WTC11 (cell line): ENCODE results near the gene IBSP. TPM values are rescaled to one million over a fixed set of nuclear protein-coding genes. Genes with fewer than 3 reads are reported as not detected.

Experiments used
- ATAC-seq: fragments of 200-7000 bp; cut with Tn5 transposase; 2 replicates; pipeline ENCODE4 v1.10.0; 2021; ENCODE audit warnings: mild to moderate bottlenecking, moderate library complexity
- CTCF ChIA-PET: fragments of 300-600 bp; sonication (Branson Sonifier 250); formaldehyde crosslinking; loops from one replicate; lab custom pipeline; 2021; ENCODE audit warnings: antibody characterized with exemption; lab: Charles Lee
- POLR2A ChIA-PET: fragments of 350-600 bp; sonication (Branson Sonifier 250); formaldehyde crosslinking; loops from one replicate; lab custom pipeline; 2021; ENCODE audit warnings: antibody characterized with exemption; lab: Charles Lee
- DNase-seq: peaks from one replicate; pipeline ENCODE4 v3.0.0; 2021; ENCODE audit warnings: low spot score
- H3K27ac Mint-ChIP-seq: 2 replicates; pipeline ENCODE4 v1.8.0; 2021; ENCODE audit warnings: mixed read lengths
- H3K27me3 Mint-ChIP-seq: 2 replicates; pipeline ENCODE4 v1.8.0; 2021; ENCODE audit warnings: low read depth, mild to moderate bottlenecking, moderate library complexity, mixed read lengths
- H3K36me3 Mint-ChIP-seq: 2 replicates; pipeline ENCODE4 v1.8.0; 2021; ENCODE audit warnings: mixed read lengths
- H3K4me1 Mint-ChIP-seq: 2 replicates; pipeline ENCODE4 v1.8.0; 2022; ENCODE audit warnings: mixed read lengths
- H3K4me3 Mint-ChIP-seq: 2 replicates; pipeline ENCODE4 v1.8.0; 2021; ENCODE audit warnings: mild to moderate bottlenecking, moderate library complexity, mixed read lengths
- H3K9me3 Mint-ChIP-seq: 2 replicates; pipeline ENCODE4 v1.8.0; 2021; ENCODE audit warnings: mixed read lengths
- ATF1 ChIP-seq: sonication (generic); formaldehyde crosslinking; IDR thresholded peaks from 2 replicates; pipeline ENCODE4 v1.8.1; 2023; ENCODE audit warnings: mild to moderate bottlenecking, moderate library complexity, missing genetic modification reagents
- CBFB ChIP-seq: sonication (generic); formaldehyde crosslinking; IDR thresholded peaks from 2 replicates; pipeline ENCODE4 v1.8.1; 2022; ENCODE audit warnings: mild to moderate bottlenecking, low read depth, missing genetic modification reagents
- CREM ChIP-seq: sonication (generic); formaldehyde crosslinking; IDR thresholded peaks from 2 replicates; pipeline ENCODE4 v1.8.1; 2022; ENCODE audit warnings: mild to moderate bottlenecking, missing genetic modification reagents, moderate library complexity
- CTCF ChIP-seq: fragments of 200-600 bp; IDR thresholded peaks from 2 replicates; pipeline ENCODE4 v1.8.0; 2022; ENCODE audit warnings: antibody characterized with exemption
- E2F1 ChIP-seq: sonication (generic); formaldehyde crosslinking; IDR thresholded peaks from 2 replicates; pipeline ENCODE4 v1.8.0; 2022; ENCODE audit warnings: mild to moderate bottlenecking, missing genetic modification reagents
- GRHL2 ChIP-seq: fragments of 250-450 bp; sonication (Bioruptor Pico); IDR thresholded peaks from 2 replicates; pipeline ENCODE4 v1.8.0; 2022; ENCODE audit warnings: mild to moderate bottlenecking, moderate library complexity; ENCODE audit not compliant: insufficient replicate concordance, severe bottlenecking
- HMGA2 ChIP-seq: fragments of 250-450 bp; sonication (Bioruptor Pico); IDR thresholded peaks from 2 replicates; pipeline ENCODE4 v1.4.0; 2021; ENCODE audit warnings: mild to moderate bottlenecking, moderate library complexity
- JAZF1 ChIP-seq: fragments of 250-450 bp; sonication (Bioruptor Pico); IDR thresholded peaks from 2 replicates; pipeline ENCODE4 v1.9.0; 2021; ENCODE audit warnings: moderate library complexity, mild to moderate bottlenecking, inconsistent platforms
- JUN ChIP-seq: sonication (generic); formaldehyde crosslinking; IDR thresholded peaks from 2 replicates; pipeline ENCODE4 v1.8.0; 2023; ENCODE audit warnings: mild to moderate bottlenecking, missing genetic modification reagents
- KAT7 ChIP-seq: sonication (generic); formaldehyde crosslinking; IDR thresholded peaks from 2 replicates; pipeline ENCODE4 v1.8.1; 2023; ENCODE audit warnings: missing genetic modification reagents, mild to moderate bottlenecking, borderline replicate concordance
- MXD4 ChIP-seq: fragments of 250-450 bp; sonication (Bioruptor Pico); IDR thresholded peaks from 2 replicates; pipeline ENCODE4 v1.8.0; 2021; ENCODE audit warnings: mild to moderate bottlenecking, moderate library complexity, borderline replicate concordance
- MYBL2 ChIP-seq: sonication (generic); formaldehyde crosslinking; IDR thresholded peaks from 2 replicates; pipeline ENCODE4 v1.8.1; 2023; ENCODE audit warnings: mild to moderate bottlenecking, moderate library complexity, missing genetic modification reagents
- NFATC4 ChIP-seq: fragments of 250-450 bp; sonication (Bioruptor Pico); IDR thresholded peaks from 2 replicates; pipeline ENCODE4 v1.9.0; 2021; ENCODE audit warnings: mild to moderate bottlenecking
- SMAD3 ChIP-seq: sonication (generic); formaldehyde crosslinking; IDR thresholded peaks from 2 replicates; pipeline ENCODE4 v1.8.0; 2022; ENCODE audit warnings: missing genetic modification reagents, mild to moderate bottlenecking, borderline replicate concordance
- SMAD4 ChIP-seq: sonication (generic); formaldehyde crosslinking; IDR thresholded peaks from 2 replicates; pipeline ENCODE4 v1.8.0; 2022; ENCODE audit warnings: mild to moderate bottlenecking, missing genetic modification reagents
- SP1 ChIP-seq: sonication (generic); formaldehyde crosslinking; conservative IDR thresholded peaks from 2 replicates; pipeline ENCODE4 v1.8.1; 2022; ENCODE audit warnings: missing genetic modification reagents
- ZNF423 ChIP-seq: fragments of 250-450 bp; sonication (Bioruptor Pico); IDR thresholded peaks from 2 replicates; pipeline ENCODE4 v2.1.2; 2022; ENCODE audit warnings: mild to moderate bottlenecking, moderate library complexity
- ZNF671 ChIP-seq: fragments of 250-450 bp; sonication (Bioruptor Pico); IDR thresholded peaks from 2 replicates; pipeline ENCODE4 v1.8.0; 2021; ENCODE audit warnings: mild to moderate bottlenecking
- total RNA-seq: library from RNA; stranded (reverse); gene quantifications from 3 replicates; pipeline ENCODE4 v1.2.3, GENCODE V29; 2021
- TF ChIP-seq, protein P1 (sequence below): sonication (generic); formaldehyde crosslinking; IDR thresholded peaks from 2 replicates; pipeline ENCODE4 v1.8.1; 2022; ENCODE audit warnings: mild to moderate bottlenecking, missing genetic modification reagents, moderate library complexity, borderline replicate concordance
- TF ChIP-seq, protein P2 (sequence below): fragments of 250-450 bp; sonication (Bioruptor Pico); conservative IDR thresholded peaks from 2 replicates; pipeline ENCODE4 v1.9.0; 2021; ENCODE audit warnings: mild to moderate bottlenecking
- TF ChIP-seq, protein P3 (sequence below): sonication (generic); formaldehyde crosslinking; IDR thresholded peaks from 2 replicates; pipeline ENCODE4 v1.8.0; 2022; ENCODE audit warnings: missing genetic modification reagents

The IBSP gene
- total RNA-seq, 1 experiment from 2014 or later, result not detected

DNA sequence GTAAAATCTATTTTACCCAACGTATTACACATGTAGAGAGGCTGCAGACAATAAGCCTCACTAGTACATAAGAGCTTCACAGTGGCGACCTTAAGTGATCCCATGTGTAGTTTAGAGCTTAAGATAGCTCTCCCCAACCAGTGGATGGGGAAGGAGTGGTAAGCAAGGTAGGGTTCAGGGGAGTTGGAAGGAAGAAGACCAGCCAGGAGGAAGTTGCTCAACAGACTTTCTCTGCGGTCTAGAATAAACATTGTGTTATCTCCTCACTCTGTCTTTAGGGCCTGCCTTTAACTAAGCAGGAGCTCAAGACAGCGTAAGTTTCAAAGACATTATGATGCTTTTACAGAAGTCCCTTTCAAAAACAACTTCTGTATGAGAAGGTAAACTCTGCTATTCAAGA is 50.3 kb downstream of the IBSP start:
- POLR2A ChIA-PET, result no interaction called here
- H3K9me3 Mint-ChIP-seq, result no peaks in the 10 kb centered on the region

GRCh38 chr4:87851332-87851731 is 52.0 kb downstream of the IBSP start:
- CTCF ChIA-PET, result interaction anchor here (1.3 kb wide), 1 partner anchor 498 kb away, joined by 3 read pairs; no protein-coding TSS in a partner anchor
- no peaks in the 10 kb centered on the region for H3K9me3 Mint-ChIP-seq
- TF ChIP-seq, protein P1, sequence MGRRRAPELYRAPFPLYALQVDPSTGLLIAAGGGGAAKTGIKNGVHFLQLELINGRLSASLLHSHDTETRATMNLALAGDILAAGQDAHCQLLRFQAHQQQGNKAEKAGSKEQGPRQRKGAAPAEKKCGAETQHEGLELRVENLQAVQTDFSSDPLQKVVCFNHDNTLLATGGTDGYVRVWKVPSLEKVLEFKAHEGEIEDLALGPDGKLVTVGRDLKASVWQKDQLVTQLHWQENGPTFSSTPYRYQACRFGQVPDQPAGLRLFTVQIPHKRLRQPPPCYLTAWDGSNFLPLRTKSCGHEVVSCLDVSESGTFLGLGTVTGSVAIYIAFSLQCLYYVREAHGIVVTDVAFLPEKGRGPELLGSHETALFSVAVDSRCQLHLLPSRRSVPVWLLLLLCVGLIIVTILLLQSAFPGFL (CRISPR knock-in tag), result no peak
- TF ChIP-seq HMGA2 (CRISPR knock-in tag) (no peak), JUN (CRISPR knock-in tag) (no peak), MXD4 (no peak), SMAD3 (CRISPR knock-in tag) (no peak), GRHL2 (CRISPR knock-in tag) (no peak), ATF1 (CRISPR knock-in tag) (no peak), SP1 (no peak), CTCF (no peak), ZNF423 (no peak), SMAD4 (no peak), JAZF1 (no peak), KAT7 (CRISPR knock-in tag) (no peak), NFATC4 (no peak)
- TF ChIP-seq, protein P2, sequence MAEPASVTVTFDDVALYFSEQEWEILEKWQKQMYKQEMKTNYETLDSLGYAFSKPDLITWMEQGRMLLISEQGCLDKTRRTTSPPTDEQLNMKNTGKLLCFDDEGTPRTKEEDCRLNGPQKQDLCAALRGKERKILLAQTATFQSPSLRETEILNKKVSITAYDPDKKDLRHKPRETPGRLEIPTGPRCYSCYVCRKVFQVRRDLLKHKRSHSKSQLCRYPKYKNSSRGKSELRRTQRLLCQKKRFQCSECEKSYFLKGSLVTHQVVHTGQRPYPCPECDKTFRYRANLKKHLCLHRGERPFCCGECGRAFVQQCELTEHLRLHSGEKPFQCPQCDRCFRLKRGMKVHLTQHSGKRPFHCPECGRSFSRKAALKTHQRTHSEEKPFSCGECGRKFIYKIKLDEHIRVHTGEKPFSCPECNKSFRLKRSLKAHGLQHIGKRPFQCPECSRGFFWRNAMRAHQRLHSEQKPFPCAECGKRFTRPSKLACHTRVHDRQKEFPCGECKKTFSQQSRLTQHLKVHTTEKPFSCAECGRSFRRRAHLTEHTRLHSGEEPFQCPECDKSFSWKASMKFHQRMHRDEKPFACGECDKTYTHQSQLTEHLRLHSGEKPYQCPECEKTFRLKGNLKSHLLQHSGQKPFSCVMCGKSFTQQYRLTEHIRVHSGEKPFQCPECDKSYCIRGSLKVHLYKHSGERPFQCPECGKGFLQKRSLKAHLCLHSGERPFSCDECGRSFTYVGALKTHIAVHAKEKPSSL (CRISPR knock-in tag), result no peak
- TF ChIP-seq, all 79 proteins: peak for 0
- Mint-ChIP-seq H3K27me3 (no peaks in the 10 kb centered on the region; the same call in 1 of the 2 replicates), H3K4me1 (peaks cover 46% of the 10 kb centered on the region), H3K36me3 (no peaks in the 10 kb centered on the region), H3K4me3 (no peak overlapping the region), H3K27ac (no peak overlapping the region)
- DNase-seq (no peak), ATAC-seq (no peak)
- POLR2A ChIA-PET, result no interaction called here

More for the DNA sequence above, 50.3 kb downstream of the IBSP start:
- no peak for TF ChIP-seq CBFB (CRISPR knock-in tag)
- TF ChIP-seq ZNF671, result no peak
- TF ChIP-seq MYBL2, result no peak
- no peak for TF ChIP-seq E2F1 (CRISPR knock-in tag)
- TF ChIP-seq, protein P3, sequence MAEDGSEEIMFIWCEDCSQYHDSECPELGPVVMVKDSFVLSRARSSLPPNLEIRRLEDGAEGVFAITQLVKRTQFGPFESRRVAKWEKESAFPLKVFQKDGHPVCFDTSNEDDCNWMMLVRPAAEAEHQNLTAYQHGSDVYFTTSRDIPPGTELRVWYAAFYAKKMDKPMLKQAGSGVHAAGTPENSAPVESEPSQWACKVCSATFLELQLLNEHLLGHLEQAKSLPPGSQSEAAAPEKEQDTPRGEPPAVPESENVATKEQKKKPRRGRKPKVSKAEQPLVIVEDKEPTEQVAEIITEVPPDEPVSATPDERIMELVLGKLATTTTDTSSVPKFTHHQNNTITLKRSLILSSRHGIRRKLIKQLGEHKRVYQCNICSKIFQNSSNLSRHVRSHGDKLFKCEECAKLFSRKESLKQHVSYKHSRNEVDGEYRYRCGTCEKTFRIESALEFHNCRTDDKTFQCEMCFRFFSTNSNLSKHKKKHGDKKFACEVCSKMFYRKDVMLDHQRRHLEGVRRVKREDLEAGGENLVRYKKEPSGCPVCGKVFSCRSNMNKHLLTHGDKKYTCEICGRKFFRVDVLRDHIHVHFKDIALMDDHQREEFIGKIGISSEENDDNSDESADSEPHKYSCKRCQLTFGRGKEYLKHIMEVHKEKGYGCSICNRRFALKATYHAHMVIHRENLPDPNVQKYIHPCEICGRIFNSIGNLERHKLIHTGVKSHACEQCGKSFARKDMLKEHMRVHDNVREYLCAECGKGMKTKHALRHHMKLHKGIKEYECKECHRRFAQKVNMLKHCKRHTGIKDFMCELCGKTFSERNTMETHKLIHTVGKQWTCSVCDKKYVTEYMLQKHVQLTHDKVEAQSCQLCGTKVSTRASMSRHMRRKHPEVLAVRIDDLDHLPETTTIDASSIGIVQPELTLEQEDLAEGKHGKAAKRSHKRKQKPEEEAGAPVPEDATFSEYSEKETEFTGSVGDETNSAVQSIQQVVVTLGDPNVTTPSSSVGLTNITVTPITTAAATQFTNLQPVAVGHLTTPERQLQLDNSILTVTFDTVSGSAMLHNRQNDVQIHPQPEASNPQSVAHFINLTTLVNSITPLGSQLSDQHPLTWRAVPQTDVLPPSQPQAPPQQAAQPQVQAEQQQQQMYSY (CRISPR knock-in tag), result no peak
- no peak for TF ChIP-seq MXD4
- no peak for TF ChIP-seq CREM (CRISPR knock-in tag)
- no peak for TF ChIP-seq ATF1 (CRISPR knock-in tag)
- TF ChIP-seq, all 79 proteins: peak for 0
- no peak for ATAC-seq
- H3K4me3 Mint-ChIP-seq, result no peak overlapping the region
- peaks cover 36% of the 10 kb centered on the region for H3K4me1 Mint-ChIP-seq
- H3K36me3 Mint-ChIP-seq, result no peaks in the 10 kb centered on the region
- CTCF ChIA-PET, result interaction anchor here (0.6 to 2.4 kb wide), 32 partner anchors 11 to 496 kb away, joined by 3 to 39 read pairs (median 5); partner anchors contain the start of genes HSD17B11 and SPP1
- DNase-seq, result no peak
- H3K27me3 Mint-ChIP-seq, result no peaks in the 10 kb centered on the region; the same call in 1 of the 2 replicates
- H3K27ac Mint-ChIP-seq, result no peak overlapping the region
